IMR-90 (cell line): ENCODE measurements around the gene ZNF423. TPM values are rescaled to one million over a fixed set of nuclear protein-coding genes. Genes with fewer than 3 reads are reported as not detected.

Experiments
- ATAC-seq: fragments of 200-7000 bp; cut with Tn5 transposase; 2 replicates; pipeline ENCODE4 v1.9.1; 2020; ENCODE audit warnings: low read depth, mild to moderate bottlenecking, moderate library complexity
- BruUV-seq: library from RNA; stranded (reverse); fragments of 400-500 nt; replicated peaks from 2 replicates; lab custom pipeline; 2021; lab: Mats Ljungman, UMichigan
- CTCF ChIA-PET: fragments of 300-600 bp; formaldehyde crosslinking; extraction: SDS; loops from one replicate; lab custom pipeline; 2021; ENCODE audit warnings: antibody characterized with exemption; lab: Yijun Ruan, JAX
- POLR2A ChIA-PET: fragments of 300-600 bp; sonication (Branson Sonifier 250); formaldehyde crosslinking; loops from one replicate; lab custom pipeline; 2022; ENCODE audit warnings: antibody characterized with exemption; ENCODE audit not compliant: unreplicated experiment; lab: Charles Lee
- DNase-seq: peaks from one replicate; pipeline ENCODE4 v3.0.0; 2013
- H2AFZ ChIP-seq: replicated peaks from 2 replicates; pipeline ENCODE3; 2013; ENCODE audit warnings: low read length, mild to moderate bottlenecking; ENCODE audit not compliant: poor library complexity
- H2AK5ac ChIP-seq: 2 replicates; pipeline ENCODE4 v1.6.1; 2013; ENCODE audit warnings: low read depth, low read length, inconsistent platforms
- H2AK9ac ChIP-seq: replicated peaks from 2 replicates; pipeline ENCODE3; 2013; ENCODE audit warnings: mild to moderate bottlenecking, low read depth, low read length, moderate library complexity; ENCODE audit not compliant: poor library complexity
- H2BK120ac ChIP-seq: 2 replicates; pipeline ENCODE4 v1.6.1; 2013; ENCODE audit warnings: low read depth, low read length, inconsistent platforms
- H2BK15ac ChIP-seq: 3 replicates; pipeline ENCODE4 v1.6.1; 2013; ENCODE audit warnings: low read depth, low read length, inconsistent platforms
- H2BK20ac ChIP-seq: 2 replicates; pipeline ENCODE4 v1.6.1; 2013; ENCODE audit warnings: low read depth, mild to moderate bottlenecking, inconsistent platforms, low read length, moderate library complexity
- H2BK5ac ChIP-seq: 2 replicates; pipeline ENCODE4 v1.6.1; 2013; ENCODE audit warnings: mild to moderate bottlenecking, low read depth, low read length, inconsistent platforms; ENCODE audit not compliant: poor library complexity, severe bottlenecking
- H3K14ac ChIP-seq: replicated peaks from 2 replicates; pipeline ENCODE4 v1.6.1; 2013; ENCODE audit warnings: low read depth, low read length, inconsistent platforms
- H3K18ac ChIP-seq: 2 replicates; pipeline ENCODE4 v1.6.1; 2013; ENCODE audit warnings: low read depth, low read length, control low read depth
- H3K23ac ChIP-seq: 2 replicates; pipeline ENCODE4 v1.6.1; 2013; ENCODE audit warnings: low read depth, low read length, inconsistent platforms
- H3K27ac ChIP-seq: 2 replicates; pipeline ENCODE4 v1.5.1; 2013; ENCODE audit warnings: mild to moderate bottlenecking, control low read depth, low read length; ENCODE audit not compliant: insufficient read depth
- H3K27me3 ChIP-seq: 2 replicates; pipeline ENCODE4 v1.6.1; 2013; ENCODE audit warnings: low read length; ENCODE audit not compliant: control insufficient read depth, insufficient read depth
- H3K36me3 ChIP-seq: 2 replicates; pipeline ENCODE4 v1.6.1; 2013; ENCODE audit warnings: low read length, mixed read lengths; ENCODE audit not compliant: control insufficient read depth, insufficient read depth
- H3K4ac ChIP-seq: 2 replicates; pipeline ENCODE4 v1.6.1; 2013; ENCODE audit warnings: low read depth, low read length, inconsistent platforms
- H3K4me1 ChIP-seq: 2 replicates; pipeline ENCODE4 v1.6.1; 2013; ENCODE audit warnings: low read length, mixed read lengths; ENCODE audit not compliant: control insufficient read depth, insufficient read depth
- H3K4me2 ChIP-seq: 2 replicates; pipeline ENCODE4 v1.6.1; 2013; ENCODE audit warnings: low read depth, mild to moderate bottlenecking, control low read depth, low read length, moderate library complexity
- H3K4me3 ChIP-seq: 2 replicates; pipeline ENCODE4 v1.5.1; 2013; ENCODE audit warnings: low read depth, mild to moderate bottlenecking, control low read depth, low read length, moderate library complexity; ENCODE audit not compliant: insufficient read depth
- H3K56ac ChIP-seq: 2 replicates; pipeline ENCODE4 v1.6.1; 2013; ENCODE audit warnings: low read length, inconsistent platforms; ENCODE audit not compliant: insufficient read depth; ENCODE audit errors: extremely low read depth
- H3K79me1 ChIP-seq, 2 experiments: 2 replicates each; pipeline ENCODE4 v1.6.1; 2013; ENCODE audit warnings: low read length in 2 of 2, inconsistent platforms in 1 of 2, low read depth in 1 of 2
- H3K9ac ChIP-seq: 2 replicates; pipeline ENCODE4 v1.6.1; 2013; ENCODE audit warnings: low read depth, low read length, control low read depth
- H3K9me1 ChIP-seq: 2 replicates; pipeline ENCODE4 v1.6.1; 2013; ENCODE audit warnings: low read length, inconsistent platforms; ENCODE audit not compliant: insufficient read depth
- H3K9me3 ChIP-seq: 2 replicates; pipeline ENCODE4 v1.6.1; 2013; ENCODE audit warnings: low read length; ENCODE audit not compliant: control insufficient read depth, insufficient read depth
- H4K20me1 ChIP-seq: 2 replicates; pipeline ENCODE4 v1.6.1; 2013; ENCODE audit warnings: low read length, inconsistent platforms; ENCODE audit not compliant: insufficient read depth
- H4K5ac ChIP-seq: 2 replicates; pipeline ENCODE4 v1.6.1; 2013; ENCODE audit warnings: mild to moderate bottlenecking, low read depth, low read length, control low read depth
- H4K8ac ChIP-seq, 2 experiments: 2 replicates each; pipeline ENCODE4 v1.6.1; 2013; ENCODE audit warnings: low read depth in 2 of 2, low read length in 2 of 2, control low read depth in 1 of 2, inconsistent platforms in 1 of 2
- H4K91ac ChIP-seq: 2 replicates; pipeline ENCODE4 v1.6.1; 2013; ENCODE audit warnings: low read depth, low read length, inconsistent platforms; ENCODE audit not compliant: insufficient read depth
- BHLHE40 ChIP-seq: fragments of 150-350 bp; IDR thresholded peaks from 2 replicates; pipeline ENCODE4 v1.6.1; 2016; ENCODE audit warnings: mild to moderate bottlenecking, low read depth, low read length
- CEBPB ChIP-seq: IDR thresholded peaks from 2 replicates; pipeline ENCODE4 v1.6.1; 2012; ENCODE audit warnings: low read depth, low read length, improper control_type of control experiment
- CHD1 ChIP-seq: IDR thresholded peaks from 2 replicates; pipeline ENCODE4 v1.6.1; 2012; ENCODE audit warnings: low read depth, low read length, improper control_type of control experiment
- CTCF ChIP-seq: conservative IDR thresholded peaks from 2 replicates; pipeline ENCODE4 v1.5.1; 2012; ENCODE audit warnings: mild to moderate bottlenecking, low read depth, low read length, improper control_type of control experiment
- FOS ChIP-seq: fragments of 150-350 bp; IDR thresholded peaks from 2 replicates; pipeline ENCODE4 v1.6.1; 2016; ENCODE audit warnings: low read depth, low read length
- MAFK ChIP-seq: IDR thresholded peaks from 2 replicates; pipeline ENCODE4 v1.6.1; 2012; ENCODE audit warnings: low read depth, low read length, improper control_type of control experiment
- MAZ ChIP-seq: IDR thresholded peaks from 2 replicates; pipeline ENCODE4 v1.6.1; 2012; ENCODE audit warnings: low read depth, mild to moderate bottlenecking, low read length, improper control_type of control experiment, moderate library complexity, borderline replicate concordance
- MXI1 ChIP-seq: IDR thresholded peaks from 2 replicates; pipeline ENCODE4 v1.6.1; 2012; ENCODE audit warnings: low read depth, mild to moderate bottlenecking, low read length, moderate library complexity, borderline replicate concordance
- NFE2L2 ChIP-seq: fragments of 150-350 bp; IDR thresholded peaks from 2 replicates; pipeline ENCODE4 v1.6.1; 2016; ENCODE audit warnings: low read depth, mild to moderate bottlenecking, low read length
- POLR2A ChIP-seq: IDR thresholded peaks from 2 replicates; pipeline ENCODE4 v1.6.1; 2012; ENCODE audit warnings: mild to moderate bottlenecking, low read depth, low read length
- RAD21 ChIP-seq: IDR thresholded peaks from 2 replicates; pipeline ENCODE4 v1.6.1; 2012; ENCODE audit warnings: low read length, improper control_type of control experiment
- RCOR1 ChIP-seq: IDR thresholded peaks from 2 replicates; pipeline ENCODE4 v1.6.1; 2012; ENCODE audit warnings: mild to moderate bottlenecking, low read length, improper control_type of control experiment; ENCODE audit not compliant: insufficient replicate concordance
- RFX5 ChIP-seq: IDR thresholded peaks from 2 replicates; pipeline ENCODE4 v1.8.0; 2012; ENCODE audit warnings: low read depth, mild to moderate bottlenecking, low read length, moderate library complexity
- SMC3 ChIP-seq: fragments of 150-350 bp; IDR thresholded peaks from 2 replicates; pipeline ENCODE4 v1.6.1; 2016; ENCODE audit warnings: low read depth, mild to moderate bottlenecking, antibody characterized with exemption, low read length, moderate library complexity
- WGBS, 2 experiments: methylation state at CpG; one replicate each; pipeline versions ENCODE4 v1.1.5 to v1.1.7; 2013; ENCODE audit warnings: missing lambda C conversion rate in 2 of 2; ENCODE audit not compliant: insufficient read length in 1 of 2; ENCODE audit errors: extremely low coverage in 2 of 2; 5-methylcytosine and 5-hydroxymethylcytosine counted together
- dilution Hi-C: fragments of 300-500 bp; cut with HindIII; formaldehyde crosslinking; loops from one replicate; pipeline ENCODE4 v1.14.3; 2018; ENCODE audit warnings: low sequenced_read_pairs; ENCODE audit not compliant: unreplicated experiment
- in situ Hi-C: fragments of 300-500 bp; cut with MboI; formaldehyde crosslinking; loops from 3 replicates; pipeline ENCODE4 v1.14.3; 2019; ENCODE audit warnings: low sequenced_read_pairs, inconsistent platforms, mixed read lengths
- intact Hi-C: fragments of 100-400 bp; cut with micrococcal nuclease; formaldehyde crosslinking; loops from 2 replicates; pipeline ENCODE4 v1.10.0; 2022
- polyA plus RNA-seq, 3 experiments: library from polyadenylated mRNA; depleted of rRNA; stranded (reverse); fragments of >200 nt; gene quantifications; 2 replicates each; pipeline ENCODE4 v1.2.3, GENCODE V29; 2012; ENCODE audit warnings: low replicate concordance in 1 of 3
- total RNA-seq: library from RNA; depleted of rRNA; stranded (reverse); fragments of >200 nt; gene quantifications from 2 replicates; pipeline ENCODE4 v1.2.3, GENCODE V29; 2012
- TF ChIP-seq, protein P1 (sequence below): fragments of 150-350 bp; IDR thresholded peaks from 2 replicates; pipeline ENCODE4 v1.6.1; 2016; ENCODE audit warnings: low read depth, mild to moderate bottlenecking, low read length, moderate library complexity, borderline replicate concordance
- TF ChIP-seq, protein P2 (sequence below): fragments of 150-350 bp; IDR thresholded peaks from 2 replicates; pipeline ENCODE4 v1.6.1; 2017; ENCODE audit warnings: mild to moderate bottlenecking, antibody characterized with exemption, low read length, low read depth

The ZNF423 gene
- total and polyA plus RNA-seq, 2 of the 4 experiments (the other 2 are of a cell fraction), result under 0.01 to 0.10 TPM

- Histone ChIP-seq H3K56ac (no peak overlapping the region), H4K8ac (no peak overlapping the region), H3K18ac (no peak overlapping the region), H4K5ac (no peak overlapping the region), H2AK5ac (no peak overlapping the region), H3K9me3 (no peaks in the 10 kb centered on the region), H2BK5ac (no peak overlapping the region), H3K79me1 (no peaks in the 10 kb centered on the region), H3K27ac (no peak overlapping the region), H4K20me1 (no peaks in the 10 kb centered on the region), H2AFZ (no peak overlapping the region), H3K4me3 (no peak overlapping the region), H3K14ac (no peak overlapping the region), H3K4me1 (no peaks in the 10 kb centered on the region), H4K91ac (no peak overlapping the region), H2BK20ac (no peak overlapping the region), H3K23ac (no peak overlapping the region), H2AK9ac (no peak overlapping the region), H2BK15ac (no peak overlapping the region), H3K27me3 (peaks cover 35% of the 10 kb centered on the region), H3K4me2 (no peak overlapping the region), H3K9me1 (no peaks in the 10 kb centered on the region), H3K9ac (no peak overlapping the region), H2BK120ac (no peak overlapping the region), H3K4ac (no peak overlapping the region), H3K36me3 (no peaks in the 10 kb centered on the region)
- dilution Hi-C loops (no loop called here), intact Hi-C loops (no loop called here), in situ Hi-C loops (no loop called here)
- TF ChIP-seq BHLHE40, result no peak
- TF ChIP-seq RFX5, result no peak
- no peak for TF ChIP-seq CHD1
- no peak for TF ChIP-seq MXI1
- no peak for TF ChIP-seq SMC3
- TF ChIP-seq, protein P1, sequence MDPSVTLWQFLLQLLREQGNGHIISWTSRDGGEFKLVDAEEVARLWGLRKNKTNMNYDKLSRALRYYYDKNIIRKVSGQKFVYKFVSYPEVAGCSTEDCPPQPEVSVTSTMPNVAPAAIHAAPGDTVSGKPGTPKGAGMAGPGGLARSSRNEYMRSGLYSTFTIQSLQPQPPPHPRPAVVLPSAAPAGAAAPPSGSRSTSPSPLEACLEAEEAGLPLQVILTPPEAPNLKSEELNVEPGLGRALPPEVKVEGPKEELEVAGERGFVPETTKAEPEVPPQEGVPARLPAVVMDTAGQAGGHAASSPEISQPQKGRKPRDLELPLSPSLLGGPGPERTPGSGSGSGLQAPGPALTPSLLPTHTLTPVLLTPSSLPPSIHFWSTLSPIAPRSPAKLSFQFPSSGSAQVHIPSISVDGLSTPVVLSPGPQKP, result no peak
- TF ChIP-seq, protein P2, sequence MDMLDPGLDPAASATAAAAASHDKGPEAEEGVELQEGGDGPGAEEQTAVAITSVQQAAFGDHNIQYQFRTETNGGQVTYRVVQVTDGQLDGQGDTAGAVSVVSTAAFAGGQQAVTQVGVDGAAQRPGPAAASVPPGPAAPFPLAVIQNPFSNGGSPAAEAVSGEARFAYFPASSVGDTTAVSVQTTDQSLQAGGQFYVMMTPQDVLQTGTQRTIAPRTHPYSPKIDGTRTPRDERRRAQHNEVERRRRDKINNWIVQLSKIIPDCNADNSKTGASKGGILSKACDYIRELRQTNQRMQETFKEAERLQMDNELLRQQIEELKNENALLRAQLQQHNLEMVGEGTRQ, result no peak
- TF ChIP-seq MAFK, result no peak
- TF ChIP-seq POLR2A, result no peak
- no peak for TF ChIP-seq FOS
- TF ChIP-seq RAD21, result no peak
- no peak for TF ChIP-seq NFE2L2
- no peak for TF ChIP-seq CTCF
- no peak for TF ChIP-seq CEBPB
- TF ChIP-seq RCOR1, result no peak
- TF ChIP-seq MAZ, result no peak
- ATAC-seq (no peak), DNase-seq (no peak)
- BruUV-seq, result no TSS peak
- no CpG with 5 or more reads among the region's 18 CpGs for WGBS, 2 experiments
- CTCF ChIA-PET, result no interaction called here
- POLR2A ChIA-PET, result no interaction called here
Observed at GRCh38 chr16:49701065-49701685, 154.7 kb downstream of the ZNF423 start.
